Measurements from ENCODE around the gene OR13A1.
"Not testable (repeated sequence)": the region's sequence is repeated elsewhere in the genome, so short reads cannot be mapped to it uniquely, and the experiment has no call there.

The OR13A1 gene

GRCh38 chr10:45315508-45315907 is at the start of gene OR13A1:
Gene OR13A1 (minus strand): TSS chr10:45315608. CDS start chr10:45304422, 11,186 bp downstream.
- no peak for DNase-seq

GRCh38 chr10:45361983-45362799 is 46.8 kb upstream of the OR13A1 start:
- DNase-seq, result not testable (repeated sequence)

- not testable (repeated sequence) for DNase-seq
Measured at GRCh38 chr10:45358961-45359360, 43.6 kb upstream of the OR13A1 start.

- DNase-seq, result no peak
Measured at GRCh38 chr10:45355494-45355893, 40.1 kb upstream of the OR13A1 start.

GRCh38 chr10:45354261-45354660 is 38.9 kb upstream of the OR13A1 start:
- DNase-seq, result no peak

GRCh38 chr10:45353186-45353585 is 37.8 kb upstream of the OR13A1 start:
- no peak for DNase-seq

- DNase-seq, result not testable (repeated sequence)
Measured at GRCh38 chr10:45348196-45348765, 32.9 kb upstream of the OR13A1 start.

GRCh38 chr10:45347464-45347863 is 32.1 kb upstream of the OR13A1 start:
- not testable (repeated sequence) for DNase-seq

GRCh38 chr10:45346652-45347335 is 31.4 kb upstream of the OR13A1 start:
- not testable (repeated sequence) for DNase-seq

GRCh38 chr10:45340420-45340819 is 25.0 kb upstream of the OR13A1 start:
- not testable (repeated sequence) for DNase-seq

GRCh38 chr10:45339894-45340293 is 24.5 kb upstream of the OR13A1 start:
- no peak for DNase-seq

GRCh38 chr10:45331824-45332223 is 16.4 kb upstream of the OR13A1 start:
- not testable (repeated sequence) for DNase-seq

- not testable (repeated sequence) for DNase-seq
Measured at GRCh38 chr10:45326864-45327263, 11.5 kb upstream of the OR13A1 start.

- DNase-seq, result no peak
Measured at GRCh38 chr10:45325116-45325515, 9.7 kb upstream of the OR13A1 start.

- DNase-seq, result no peak
Measured at GRCh38 chr10:45319702-45320101, 4.3 kb upstream of the OR13A1 start.

- DNase-seq, result no peak
Measured at GRCh38 chr10:45313264-45313873, 2.0 kb downstream of the OR13A1 start.

- no peak for DNase-seq
Measured at GRCh38 chr10:45308707-45309106, 6.7 kb downstream of the OR13A1 start.

- DNase-seq, result no peak
Measured at GRCh38 chr10:45302573-45302972, 12.8 kb downstream of the OR13A1 start.

- DNase-seq, result not testable (repeated sequence)
Measured at GRCh38 chr10:45298341-45298955, 17.0 kb downstream of the OR13A1 start.

GRCh38 chr10:45294681-45295080 is 20.7 kb downstream of the OR13A1 start:
- DNase-seq, result no peak

- DNase-seq, result no peak
Measured at GRCh38 chr10:45286980-45287379, 28.4 kb downstream of the OR13A1 start.

GRCh38 chr10:45282061-45282460 is 33.3 kb downstream of the OR13A1 start:
- no peak for DNase-seq
